Frontal cortex (tissue), 4 donors: Measurements from ENCODE around the gene FAM200C. TPM values are rescaled to one million over a fixed set of nuclear protein-coding genes. Genes with fewer than 3 reads are reported as not detected.

Experiments used
- DNase-seq, 2 donors: peaks; one replicate each; pipeline ENCODE4 v3.0.0; 2012; ENCODE audit warnings: low spot score in 2 of 2
- FAIRE-seq: peaks from 2 replicates; lab custom pipeline; 2012; peaks lifted over from hg19 to GRCh38; lab: Jason Lieb, UNC
- total RNA-seq: library from RNA; depleted of rRNA; stranded (reverse); fragments of >200 nt; gene quantifications from one replicate; pipeline ENCODE4 v1.2.3, GENCODE V29; 2014
- donor health status: control.
- donor health status: control.
- donor health status: control.

The FAM200C gene
- total RNA-seq, 1 donor from 2014 or later: 33.8 TPM

GRCh38 chr5:160371294-160371693 lies 28.6 kb downstream of the FAM200C start:
- no peak for FAIRE-seq
- DNase-seq: no peak

GRCh38 chr5:160370713-160371034 lies 29.2 kb downstream of the FAM200C start:
- no peak for DNase-seq
- FAIRE-seq: no peak

GRCh38 chr5:160369990-160370712 lies 29.7 kb downstream of the FAM200C start, which contains the start of gene C1QTNF2:
Gene C1QTNF2 (minus strand): TSS chr5:160370626. CDS start chr5:160355011, 15,615 bp downstream.
- DNase-seq (peak in 1 of 2 donors; percentile 56), FAIRE-seq (no peak)

GRCh38 chr5:160367885-160368284 lies 32.0 kb downstream of the FAM200C start:
- DNase-seq (no peak), FAIRE-seq (no peak)

- no peak for DNase-seq
- FAIRE-seq: no peak
Measured at GRCh38 chr5:160367261-160367660, 32.6 kb downstream of the FAM200C start.

GRCh38 chr5:160366230-160366629 lies 33.6 kb downstream of the FAM200C start:
- FAIRE-seq: no peak
- DNase-seq: no peak

- FAIRE-seq (no peak), DNase-seq (no peak)
Measured at GRCh38 chr5:160363660-160364395, 36.0 kb downstream of the FAM200C start.

- FAIRE-seq (no peak), DNase-seq (no peak)
Measured at GRCh38 chr5:160363211-160363610, 36.6 kb downstream of the FAM200C start.

- DNase-seq (no peak), FAIRE-seq (no peak)
Measured at GRCh38 chr5:160361624-160362228, 38.1 kb downstream of the FAM200C start.

GRCh38 chr5:160360310-160360709 lies 39.5 kb downstream of the FAM200C start:
- DNase-seq (no peak), FAIRE-seq (no peak)

GRCh38 chr5:160359816-160360215 lies 40.0 kb downstream of the FAM200C start:
- no peak for FAIRE-seq
- DNase-seq: no peak

- DNase-seq (no peak), FAIRE-seq (no peak)
Measured at GRCh38 chr5:160359242-160359641, 40.6 kb downstream of the FAM200C start.

GRCh38 chr5:160357861-160358411 lies 41.9 kb downstream of the FAM200C start:
- DNase-seq (no peak), FAIRE-seq (no peak)

- DNase-seq (no peak), FAIRE-seq (no peak)
Measured at GRCh38 chr5:160357394-160357793, 42.5 kb downstream of the FAM200C start.

- FAIRE-seq (no peak), DNase-seq (no peak)
Measured at GRCh38 chr5:160356550-160357347, 43.1 kb downstream of the FAM200C start.

GRCh38 chr5:160354666-160355065 lies 45.2 kb downstream of the FAM200C start:
- FAIRE-seq: no peak
- DNase-seq: no peak

GRCh38 chr5:160353379-160353778 lies 46.5 kb downstream of the FAM200C start:
- FAIRE-seq: no peak
- peak; percentile 49 to 54 for DNase-seq

GRCh38 chr5:160352308-160352707 lies 47.5 kb downstream of the FAM200C start:
- FAIRE-seq: no peak

GRCh38 chr5:160349935-160350303 lies 49.9 kb downstream of the FAM200C start:
- FAIRE-seq: no peak
- no peak for DNase-seq

More at GRCh38 chr5:160352308-160352707, 47.5 kb downstream of the FAM200C start:
- no peak for DNase-seq
